ENCODE measurements around the gene IQCK. TPM values are rescaled to one million over a fixed set of nuclear protein-coding genes. Genes with fewer than 3 reads are reported as not detected.

IQCK gene
- total and polyA plus RNA-seq, 2 donors (not counting 3 experiments of a cell fraction or from before 2014, with no cell fraction given), result 17.2 to 18.1 TPM

- BruUV-seq (replicated peaks), result no TSS peak
- POLR2A ChIA-PET, result no interaction called here
- CTCF ChIA-PET, result interaction anchor here (0.6 to 0.8 kb wide), 2 partner anchors 15 to 111 kb away, joined by 3 read pairs; no protein-coding TSS in a partner anchor
- Histone ChIP-seq H3K9me1 (replicated peaks; ENCODE audit: control insufficient read depth, extremely low read depth, insufficient read depth, low read length) (no peaks in the 10 kb centered on the region), H3K27me3 (ENCODE audit: control insufficient read depth in 2 of 2, insufficient read depth in 2 of 2, low read length in 2 of 2) (no peaks in the 10 kb centered on the region), H3K4me2 (ENCODE audit: insufficient read depth, low read length) (no peak overlapping the region), H3K79me2 (ENCODE audit: control insufficient read depth, insufficient read depth, low read length) (no peaks in the 10 kb centered on the region), H3K4me3 (replicated peaks in 1 of 3; ENCODE audit: insufficient read depth in 1 of 3, low read depth in 1 of 3, low read length in 3 of 3) (no peak overlapping the region), H4K20me1 (replicated peaks; ENCODE audit: control insufficient read depth, extremely low read depth, insufficient read depth, low read length) (no peaks in the 10 kb centered on the region), H3K9ac (replicated peaks; ENCODE audit: extremely low read depth, insufficient read depth, low read length) (no peak overlapping the region), H3K9me3 (replicated peaks; ENCODE audit: control insufficient read depth, insufficient read depth, low read length) (no peaks in the 10 kb centered on the region), H3K36me3 (ENCODE audit: control insufficient read depth in 2 of 2, extremely low read depth in 1 of 2, insufficient read depth in 2 of 2, low read length in 2 of 2) (no peaks in the 10 kb centered on the region), H2AFZ (ENCODE audit: low read depth, low read length) (no peak overlapping the region), H3K4me1 (ENCODE audit: control insufficient read depth, extremely low read depth, insufficient read depth, low read length) (peaks cover 6% of the 10 kb centered on the region), H3K27ac (ENCODE audit: insufficient read depth, low read depth, low read length) (no peak overlapping the region)
- dilution Hi-C loops (cut with MboI; ENCODE audit: extremely low pct_ligation_motif_present, low sequenced_read_pairs), result no loop called here
- DNase-seq (ENCODE audit: low read depth, low spot score) (no peak), FAIRE-seq (no peak)
- TF ChIP-seq GATA2 (IDR thresholded peaks at IDR 0.05; ENCODE audit: insufficient read depth, insufficient read length, low read depth, low read length), result no peak
- TF ChIP-seq EZH2 (IDR thresholded peaks at IDR 0.05; ENCODE audit: borderline replicate concordance, low read depth, low read length, severe bottlenecking), result no peak
- TF ChIP-seq POLR2AphosphoS5 (IDR thresholded peaks at IDR 0.05; ENCODE audit: insufficient read depth, low read depth, low read length), result no peak
- no peak for TF ChIP-seq MYC (IDR thresholded peaks at IDR 0.05; ENCODE audit: low read depth, low read length)
- TF ChIP-seq FOS (IDR thresholded peaks at IDR 0.05; ENCODE audit: borderline replicate concordance, insufficient read depth, low read length), result no peak
- TF ChIP-seq JUN (IDR thresholded peaks at IDR 0.05; ENCODE audit: borderline replicate concordance, insufficient read depth, insufficient read length, low read depth), result no peak
- TF ChIP-seq CTCF (IDR thresholded peaks at IDR 0.05; ENCODE audit: extremely low read depth in 1 of 2, insufficient read depth in 1 of 2, low read depth in 1 of 2, low read length in 2 of 2), result no peak
- TF ChIP-seq POLR2A (IDR thresholded peaks at IDR 0.05; ENCODE audit: low read depth, low read length), result no peak
- no peak for TF ChIP-seq MAX (IDR thresholded peaks at IDR 0.05; ENCODE audit: insufficient read depth, insufficient read length)
- intact Hi-C loops (cut with micrococcal nuclease), result no loop called here
These were observed 27.4 kb downstream of the IQCK start for GRCh38 chr16:19745286-19746010.

Measured in endothelial cell of umbilical vein (primary cell).